HepG2 (cell line): Measurements from ENCODE around the gene AKAP1. TPM values are rescaled to one million over a fixed set of nuclear protein-coding genes. Genes with fewer than 3 reads are reported as not detected.

Experiments
- ATAC-seq: fragments of 200-7000 bp; cut with Tn5 transposase; 3 replicates; pipeline ENCODE4 v1.9.1; 2020; ENCODE audit warnings: mild to moderate bottlenecking, moderate library complexity
- BruUV-seq: library from RNA; stranded (reverse); fragments of 400-500 nt; replicated peaks from 2 replicates; lab custom pipeline; 2021; lab: Mats Ljungman, UMichigan
- CTCF ChIA-PET: fragments of 300-600 bp; formaldehyde crosslinking; extraction: SDS; loops from one replicate; lab custom pipeline; 2021; ENCODE audit warnings: low total read pairs, inconsistent platforms, low intra/inter-chr PET ratio; lab: Yijun Ruan, JAX
- POLR2A ChIA-PET: fragments of 350-600 bp; sonication (Branson Sonifier 250); formaldehyde crosslinking; loops from one replicate; lab custom pipeline; 2020; ENCODE audit warnings: antibody characterized with exemption, inconsistent platforms; lab: Yijun Ruan, JAX
- DNase-seq: peaks from one replicate; pipeline ENCODE4 v3.0.0-alpha.2; 2015; ENCODE audit warnings: low spot score
- FAIRE-seq: peaks from 3 replicates; lab custom pipeline; 2011; peaks lifted over from hg19 to GRCh38; lab: Jason Lieb, UNC
- H2AFZ ChIP-seq: one replicate; pipeline ENCODE4 v1.6.1; 2011; ENCODE audit warnings: low read length, inconsistent platforms
- H3K27ac ChIP-seq: fragments of 300-600 bp; 3 replicates; pipeline ENCODE4 v1.8.0; 2011; ENCODE audit warnings: mixed run types, mild to moderate bottlenecking, mixed read lengths, low read length, inconsistent platforms; ENCODE audit not compliant: insufficient read depth; ENCODE audit errors: extremely low read length
- H3K27me3 ChIP-seq, 2 experiments: fragments of 200-600 bp in 1 of 2; 2 replicates in 1 of 2; 3 replicates in 1 of 2; pipeline versions ENCODE4 v1.6.0 to v1.8.0; 2011; ENCODE audit warnings: low read length in 2 of 2, mild to moderate bottlenecking in 2 of 2, moderate library complexity in 2 of 2, inconsistent platforms in 1 of 2; ENCODE audit not compliant: insufficient read depth in 2 of 2, control insufficient read depth in 1 of 2
- H3K36me3 ChIP-seq, 2 experiments: fragments of 200-600 bp in 1 of 2; replicated peaks in 1 of 2; 2 replicates in 1 of 2; 3 replicates in 1 of 2; pipeline versions ENCODE4 v1.5.1 to v1.8.0; 2011; ENCODE audit warnings: low read length in 2 of 2, inconsistent platforms in 1 of 2; ENCODE audit not compliant: insufficient read depth in 2 of 2, control insufficient read depth in 1 of 2
- H3K4me1 ChIP-seq: 2 replicates; pipeline ENCODE4 v1.5.1; 2012; ENCODE audit warnings: low read length, inconsistent platforms; ENCODE audit not compliant: insufficient read depth
- H3K4me2 ChIP-seq: 2 replicates; pipeline ENCODE4 v1.6.0; 2011; ENCODE audit warnings: low read depth, low read length, inconsistent platforms
- H3K4me3 ChIP-seq, 3 experiments: fragments of 200-600 bp in 1 of 3; sonication (generic), shearing (Covaris generic) in 1 of 3; replicated peaks in 1 of 3; 2 replicates each; pipeline ENCODE4 v1.5.1; 2011 to 2016; ENCODE audit warnings: low read length in 3 of 3, inconsistent platforms in 2 of 3, low read depth in 2 of 3, mild to moderate bottlenecking in 2 of 3, control low read depth in 1 of 3, mixed read lengths in 1 of 3; ENCODE audit not compliant: insufficient read depth in 1 of 3
- H3K79me2 ChIP-seq: one replicate; pipeline ENCODE4 v1.6.1; 2011; ENCODE audit warnings: low read length, inconsistent platforms; ENCODE audit not compliant: insufficient read depth
- H3K9ac ChIP-seq: 2 replicates; pipeline ENCODE4 v1.6.0; 2011; ENCODE audit warnings: mild to moderate bottlenecking, low read depth, low read length, inconsistent platforms; ENCODE audit not compliant: insufficient read depth
- H3K9me3 ChIP-seq: 2 replicates; pipeline ENCODE4 v1.5.1; 2012; ENCODE audit warnings: mild to moderate bottlenecking, low read length
- H4K20me1 ChIP-seq: 2 replicates; pipeline ENCODE4 v1.6.0; 2011; ENCODE audit warnings: inconsistent platforms, mild to moderate bottlenecking, low read length, moderate library complexity; ENCODE audit not compliant: insufficient read depth
- ATF1 ChIP-seq: IDR thresholded peaks from 2 replicates; pipeline ENCODE4 v1.6.1; 2016; ENCODE audit warnings: mild to moderate bottlenecking, control low read depth
- CTCF ChIP-seq: sonication (generic); formaldehyde crosslinking; IDR thresholded peaks from 2 replicates; pipeline ENCODE4 v1.5.0; 2020; ENCODE audit warnings: mild to moderate bottlenecking, missing genetic modification reagents, moderate library complexity
- KDM1A ChIP-seq: IDR thresholded peaks from 2 replicates; pipeline ENCODE4 v1.6.1; 2016; ENCODE audit warnings: missing compliant biosample characterization
- MTF1 ChIP-seq: sonication (generic); formaldehyde crosslinking; IDR thresholded peaks from 2 replicates; pipeline ENCODE4 v1.5.0; 2020; ENCODE audit warnings: missing genetic modification reagents
- RFXANK ChIP-seq: IDR thresholded peaks from 2 replicates; pipeline ENCODE4 v1.6.1; 2016
- RXRB ChIP-seq: IDR thresholded peaks from 2 replicates; pipeline ENCODE4 v1.6.1; 2016; ENCODE audit warnings: borderline replicate concordance, missing genetic modification reagents, missing compliant biosample characterization
- TGIF2 ChIP-seq: IDR thresholded peaks from 2 replicates; pipeline ENCODE4 v1.6.1; 2016; ENCODE audit warnings: control low read depth, missing compliant biosample characterization
- ZFP37 ChIP-seq: sonication (generic); formaldehyde crosslinking; IDR thresholded peaks from 2 replicates; pipeline ENCODE4 v1.4.0; 2020; ENCODE audit warnings: missing genetic modification reagents, borderline replicate concordance
- ZNF549 ChIP-seq: sonication (generic); formaldehyde crosslinking; IDR thresholded peaks from 2 replicates; pipeline ENCODE4 v1.5.0; 2020; ENCODE audit warnings: missing genetic modification reagents
- ZNF563 ChIP-seq: sonication (generic); formaldehyde crosslinking; IDR thresholded peaks from 2 replicates; pipeline ENCODE4 v1.8.0; 2022; ENCODE audit warnings: mild to moderate bottlenecking, moderate library complexity, missing genetic modification reagents
- WGBS: methylation state at CpG from one replicate; pipeline ENCODE4 v1.1.6; 2017; ENCODE audit warnings: low lambda C conversion rate; 5-methylcytosine and 5-hydroxymethylcytosine counted together
- in situ Hi-C: cut with HindIII; loops from 2 replicates; pipeline ENCODE4 v1.10.0; 2017; ENCODE audit warnings: low pct_unique_long_range_greater_than_20kb; ENCODE audit not compliant: extremely low pct_ligation_motif_present
- intact Hi-C: fragments of 100-400 bp; cut with micrococcal nuclease; formaldehyde crosslinking; loops from one replicate; pipeline ENCODE4 v1.10.0; 2022; ENCODE audit not compliant: unreplicated experiment
- polyA plus RNA-seq, 8 experiments: library from polyadenylated mRNA; depleted of rRNA in 3 of 8; stranded (reverse) in 7 of 8; unstranded in 1 of 8; fragments of >200 nt; fragmentation: Illumina TruSeq in 4 of 8; extraction: Trizol in 4 of 8; gene quantifications; 2 replicates each; pipeline versions ENCODE4 v1.2.1 to v1.2.3, GENCODE V29; 2011 to 2016; ENCODE audit warnings: low read depth in 4 of 8, missing spikeins in 1 of 8, mixed read lengths in 1 of 8; ENCODE audit not compliant: insufficient read depth in 1 of 8
- total RNA-seq, 5 experiments: library from RNA; depleted of rRNA; stranded (reverse); fragments of >200 nt; fragmentation: Illumina TruSeq; extraction: Trizol; gene quantifications; 2 replicates each; pipeline ENCODE4 v1.2.3, GENCODE V29; 2016; ENCODE audit warnings: low read depth in 1 of 5
- TF ChIP-seq, protein P1 (sequence below): sonication (generic); formaldehyde crosslinking; IDR thresholded peaks from 2 replicates; pipeline ENCODE4 v1.4.0; 2020; ENCODE audit warnings: missing genetic modification reagents

The AKAP1 gene
- total and polyA plus RNA-seq, 2 of the 13 experiments (the other 11 are each of a cell fraction or from before 2014, with no cell fraction given): 101 to 131 TPM

- TF ChIP-seq MTF1 (CRISPR knock-in tag): no peak
These were observed 44.5 kb upstream of the AKAP1 start (continued) for GRCh38 chr17:57040571-57040970.

- Histone ChIP-seq H2AFZ (no peak overlapping the region), H3K79me2 (no peaks in the 10 kb centered on the region), H4K20me1 (no peaks in the 10 kb centered on the region), H3K4me1 (no peaks in the 10 kb centered on the region; the same call in 1 of the 2 replicates), H3K9ac (no peak overlapping the region), H3K27me3 (peaks cover 5 to 13% of the 10 kb centered on the region in 2 experiments; a peak in 4 of 5 replicates), H3K36me3 (no peaks in the 10 kb centered on the region), H3K27ac (no peak overlapping the region), H3K4me3 (no peak overlapping the region), H3K9me3 (no peaks in the 10 kb centered on the region), H3K4me2 (no peak overlapping the region)
- 25% methylated on average over 4 of the region's 4 CpGs for WGBS
- no TSS peak for BruUV-seq
- ChIA-PET POLR2A (no interaction called here), CTCF (no interaction called here)
- DNase-seq: no peak
- no peak for FAIRE-seq
- intact Hi-C loops: no loop called here
- TF ChIP-seq, protein P1, sequence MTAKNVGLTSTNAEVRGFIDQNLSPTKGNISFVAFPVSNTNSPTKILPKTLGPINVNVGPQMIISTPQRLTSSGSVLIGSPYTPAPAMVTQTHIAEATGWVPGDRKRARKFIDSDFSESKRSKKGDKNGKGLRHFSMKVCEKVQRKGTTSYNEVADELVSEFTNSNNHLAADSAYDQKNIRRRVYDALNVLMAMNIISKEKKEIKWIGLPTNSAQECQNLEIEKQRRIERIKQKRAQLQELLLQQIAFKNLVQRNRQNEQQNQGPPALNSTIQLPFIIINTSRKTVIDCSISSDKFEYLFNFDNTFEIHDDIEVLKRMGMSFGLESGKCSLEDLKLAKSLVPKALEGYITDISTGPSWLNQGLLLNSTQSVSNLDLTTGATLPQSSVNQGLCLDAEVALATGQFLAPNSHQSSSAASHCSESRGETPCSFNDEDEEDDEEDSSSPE: no peak
- TF ChIP-seq TGIF2 (CRISPR knock-in tag): no peak
- TF ChIP-seq ZNF549 (CRISPR knock-in tag): no peak
- TF ChIP-seq ATF1 (CRISPR knock-in tag): no peak
- no peak for TF ChIP-seq ZNF563 (CRISPR knock-in tag)
- TF ChIP-seq CTCF (CRISPR knock-in tag): no peak
- TF ChIP-seq RXRB (CRISPR knock-in tag): no peak
- TF ChIP-seq ZFP37 (CRISPR knock-in tag): no peak
- no peak for TF ChIP-seq KDM1A
- TF ChIP-seq RFXANK (CRISPR knock-in tag): no peak
- no peak for ATAC-seq
- in situ Hi-C loops: no loop called here
These were observed 41.8 kb upstream of the AKAP1 start for GRCh38 chr17:57043276-57043675.
